SH-SY5Y (cell line): ENCODE measurements around the gene GRIK3.

Source experiments
- GATA2 ChIP-seq: IDR thresholded peaks from 2 replicates; pipeline ENCODE4 v1.6.1; 2011; ENCODE audit warnings: mild to moderate bottlenecking, low read depth, low read length
- GATA3 ChIP-seq: IDR thresholded peaks from 2 replicates; pipeline ENCODE4 v1.6.1; 2011; ENCODE audit warnings: low read depth, mild to moderate bottlenecking, low read length, moderate library complexity

GRCh38 chr1:37035796-37036666 is 1.7 kb upstream of the GRIK3 start:
- no peak for TF ChIP-seq GATA3
- no peak for TF ChIP-seq GATA2
